Placental pericyte (primary cell): ENCODE data around the gene SMU1. TPM values are rescaled to one million over a fixed set of nuclear protein-coding genes. Genes with fewer than 3 reads are reported as not detected.

Source experiments
- total RNA-seq: library from RNA; depleted of rRNA; stranded (reverse); fragments of >200 nt; gene quantifications from 2 replicates; pipeline ENCODE4 v1.2.3, GENCODE V29; 2012

Gene SMU1
- 20.6 and 31.9 TPM in 2 replicates for total RNA-seq

DNA sequence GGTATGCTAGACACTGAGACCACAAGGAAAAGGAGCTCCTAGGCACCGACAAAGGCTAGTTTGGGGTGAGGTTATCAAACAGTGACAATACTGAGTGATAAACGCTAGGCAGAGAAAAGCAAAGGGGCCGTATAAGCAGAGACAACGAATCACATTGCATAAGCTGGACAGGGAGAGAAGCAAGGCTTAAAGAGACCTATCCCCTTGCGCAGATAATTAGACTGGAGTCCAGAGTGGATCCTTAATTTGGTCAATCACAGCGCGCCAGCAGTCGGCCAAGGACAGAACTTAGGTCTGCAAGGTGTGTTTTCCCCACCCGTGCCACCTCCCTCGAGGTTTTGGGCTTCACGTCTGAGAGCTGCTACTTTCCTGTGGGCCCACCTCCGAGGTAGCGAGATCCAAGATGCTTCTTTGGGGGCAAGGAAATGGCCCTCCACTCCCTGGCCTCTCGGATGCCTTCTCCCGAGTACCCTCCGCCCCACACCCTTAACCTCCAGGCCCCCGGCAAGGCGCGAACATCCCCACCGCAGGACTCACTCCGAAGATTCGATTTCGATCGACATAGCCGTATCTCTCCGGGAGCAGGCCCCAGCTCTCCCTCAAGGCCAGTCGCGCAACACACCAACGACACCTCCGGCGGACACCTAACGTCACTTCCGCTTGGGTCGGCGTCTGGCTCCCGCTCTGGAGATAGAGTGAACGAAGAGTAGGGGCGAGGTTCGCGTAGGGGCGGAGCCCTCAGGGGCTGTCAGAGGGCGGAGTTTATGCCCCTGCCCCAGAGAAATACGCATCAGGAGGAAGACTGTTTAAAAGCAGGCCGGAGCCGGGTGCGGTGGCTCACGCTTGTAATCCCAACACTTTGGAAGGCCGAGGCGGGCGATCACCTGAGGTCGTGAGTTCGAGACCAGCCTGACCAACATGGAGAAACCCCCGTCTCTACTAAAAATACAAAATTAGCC is at the start of gene SMU1:
Gene SMU1, minus strand, starts transcription at position 629 of the 959 bp plus-strand sequence. Its CDS starts 66 bp downstream, at position 563.

DNA sequence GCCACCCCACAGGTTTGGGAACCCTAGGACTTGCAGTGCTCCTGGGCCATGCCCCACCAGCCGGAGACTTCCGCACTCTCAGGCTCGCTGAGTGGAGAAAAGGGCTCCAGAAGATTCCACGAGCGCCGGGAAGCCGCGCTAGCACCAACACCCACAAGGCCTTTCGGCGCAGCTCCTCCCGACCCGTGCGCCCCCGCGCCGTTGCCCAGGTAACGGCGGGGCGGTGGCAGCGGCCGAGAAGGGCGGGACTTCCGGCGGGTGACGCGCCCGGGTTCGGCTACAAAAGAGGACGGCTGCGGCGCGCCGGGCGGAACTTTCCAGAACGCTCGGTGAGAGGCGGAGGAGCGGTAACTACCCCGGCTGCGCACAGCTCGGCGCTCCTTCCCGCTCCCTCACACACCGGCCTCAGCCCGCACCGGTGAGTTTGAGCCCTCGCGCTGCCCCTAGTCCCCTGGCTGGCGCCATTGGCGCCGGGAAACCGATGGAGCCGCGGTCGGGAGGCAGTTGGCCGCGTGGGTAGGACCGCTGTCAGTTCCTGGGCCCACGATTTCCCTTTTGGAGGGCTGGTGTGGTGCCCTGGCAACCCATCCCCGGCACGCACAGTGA is 51.4 kb downstream of the SMU1 start, which contains the start of gene DNAJA1:
Gene DNAJA1, plus strand, starts transcription at position 308 of the 606 bp plus-strand sequence. CDS start 1,212 bp downstream, outside the sequence.

Other genes with a start within 250 kb of the SMU1 start
- 31.6 and 42.2 TPM in 2 replicates for gene APTX, start 75.0 kb downstream of the SMU1 start, total RNA-seq
- 60.6 and 105 TPM in 2 replicates for gene DNAJA1, start 51.4 kb downstream of the SMU1 start, total RNA-seq
- gene B4GALT1, start 90.7 kb upstream of the SMU1 start, total RNA-seq: 45.5 and 52.0 TPM in 2 replicates
- 1.3 and 1.8 TPM in 2 replicates for gene SPINK4, start 163.5 kb upstream of the SMU1 start, total RNA-seq
- 25.2 and 65.2 TPM in 2 replicates for gene BAG1, start 188.0 kb upstream of the SMU1 start, total RNA-seq
- gene CHMP5, start 188.4 kb upstream of the SMU1 start, total RNA-seq: 61.8 and 111 TPM in 2 replicates
- gene NFX1, start 213.8 kb upstream of the SMU1 start, total RNA-seq: 34.2 and 37.4 TPM in 2 replicates